ENCODE measurements around the gene ZNF761. TPM values are rescaled to one million over a fixed set of nuclear protein-coding genes. Genes with fewer than 3 reads are reported as not detected.

Gene ZNF761
- total RNA-seq (ENCODE audit: low replicate concordance): 9.0 and 9.8 TPM in 2 replicates

DNA sequence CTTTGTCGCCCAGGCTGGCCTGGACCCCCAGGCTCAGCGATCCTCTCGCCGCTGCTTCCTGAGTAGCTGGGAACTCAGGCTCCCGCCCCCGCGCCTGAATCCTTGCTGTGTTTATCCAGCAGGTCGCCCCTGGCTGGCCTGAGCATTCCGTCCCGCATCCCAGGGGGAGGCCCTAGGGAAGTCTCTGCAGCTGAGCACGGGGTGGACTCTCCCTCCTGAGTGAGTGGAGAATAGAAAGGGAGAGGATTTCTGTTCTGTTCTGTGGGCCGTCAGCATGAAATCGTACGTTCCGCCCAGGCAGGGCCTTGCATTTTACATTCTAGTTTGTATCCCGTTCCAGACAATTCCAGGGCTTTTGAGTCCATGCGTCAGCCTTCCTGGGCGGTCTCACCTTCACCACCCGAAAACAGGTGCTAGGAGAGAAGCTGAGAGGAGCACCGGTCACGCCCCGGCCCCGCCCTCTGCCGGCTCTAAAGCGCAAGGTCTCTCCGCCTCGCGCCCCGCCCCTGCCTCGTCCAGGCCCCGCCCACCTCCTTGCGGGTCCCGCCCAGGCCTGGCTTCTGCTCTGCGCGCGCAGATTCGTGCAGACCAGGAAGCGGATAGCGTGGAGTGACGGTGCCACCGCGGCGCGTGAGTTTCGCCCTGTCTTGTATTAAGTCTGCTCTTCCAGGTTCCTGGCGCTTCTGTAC is at the start of gene ZNF761:
Gene ZNF761, plus strand, starts transcription at position 586 of the 689 bp plus-strand sequence. CDS start 15,285 bp downstream, outside the sequence.

GRCh38 chr19:53394974-53395839 is 36.6 kb upstream of the ZNF761 start, which contains the start of gene ZNF765:
ZNF765 (plus strand) TSS chr19:53395149; CDS start chr19:53398016, 2,867 bp downstream.

GRCh38 chr19:53467485-53468262 is 35.9 kb downstream of the ZNF761 start, which contains the start of gene ZNF813:
ZNF813 (plus strand) TSS chr19:53467733; CDS start chr19:53483823, 16,090 bp downstream.

Other genes starting within 250 kb of the ZNF761 start
- 2.3 TPM in 2 replicates for gene ZNF665, start 238.6 kb upstream of the ZNF761 start, total RNA-seq (ENCODE audit: low replicate concordance)
- 6.0 and 15.6 TPM in 2 replicates for gene ZNF677, start 177.1 kb upstream of the ZNF761 start, total RNA-seq (ENCODE audit: low replicate concordance)
- gene VN1R2, start 173.7 kb upstream of the ZNF761 start, total RNA-seq (ENCODE audit: low replicate concordance): 0.08 TPM in 1 of 2 replicates, not detected in the other
- gene VN1R4, start 164.3 kb upstream of the ZNF761 start, total RNA-seq (ENCODE audit: low replicate concordance): not detected in 2 replicates
- 6.0 and 7.1 TPM in 2 replicates for gene ZNF845, start 98.2 kb upstream of the ZNF761 start, total RNA-seq (ENCODE audit: low replicate concordance)
- 7.0 TPM in 2 replicates for gene ZNF525, start 66.3 kb upstream of the ZNF761 start, total RNA-seq (ENCODE audit: low replicate concordance)
- 8.9 and 10.2 TPM in 2 replicates for gene ZNF765, start 36.8 kb upstream of the ZNF761 start, total RNA-seq (ENCODE audit: low replicate concordance)
- gene ZNF813, start 35.7 kb downstream of the ZNF761 start, total RNA-seq (ENCODE audit: low replicate concordance): 3.2 and 3.7 TPM in 2 replicates
- gene ZNF331, start 106.2 kb downstream of the ZNF761 start, total RNA-seq (ENCODE audit: low replicate concordance): 7.8 and 12.1 TPM in 2 replicates
- not detected in 2 replicates for gene DPRX, start 200.0 kb downstream of the ZNF761 start, total RNA-seq (ENCODE audit: low replicate concordance)

All from smooth muscle cell of the coronary artery (primary cell).